Measurements from ENCODE around the gene GALC.

GALC gene

DNA sequence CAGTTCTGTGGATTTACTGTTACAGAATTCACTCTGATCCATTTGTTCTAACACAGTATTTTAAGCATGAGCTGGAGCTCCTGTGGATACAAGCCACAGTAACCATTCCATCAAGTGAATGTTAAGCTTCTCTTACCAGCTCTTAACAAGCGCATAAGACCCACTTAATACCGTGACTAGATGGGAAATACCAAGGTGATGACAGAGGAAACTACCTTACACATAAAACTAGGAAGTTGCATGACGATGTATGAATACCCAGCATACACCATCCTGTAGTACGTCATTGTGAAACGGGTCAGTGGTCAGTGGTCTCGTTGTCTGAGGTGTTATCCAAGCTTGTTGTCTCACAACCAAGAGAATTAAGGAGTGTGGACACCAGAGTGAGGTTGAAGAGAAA, 2.0 kb upstream of the GALC start:
- ChIA-PET POLR2A (ENCODE audit: low non-redundant PET) (no interaction called here), CTCF (no interaction called here)
- no peak for DNase-seq (ENCODE audit: low spot score)
- TF ChIP-seq, protein P1, sequence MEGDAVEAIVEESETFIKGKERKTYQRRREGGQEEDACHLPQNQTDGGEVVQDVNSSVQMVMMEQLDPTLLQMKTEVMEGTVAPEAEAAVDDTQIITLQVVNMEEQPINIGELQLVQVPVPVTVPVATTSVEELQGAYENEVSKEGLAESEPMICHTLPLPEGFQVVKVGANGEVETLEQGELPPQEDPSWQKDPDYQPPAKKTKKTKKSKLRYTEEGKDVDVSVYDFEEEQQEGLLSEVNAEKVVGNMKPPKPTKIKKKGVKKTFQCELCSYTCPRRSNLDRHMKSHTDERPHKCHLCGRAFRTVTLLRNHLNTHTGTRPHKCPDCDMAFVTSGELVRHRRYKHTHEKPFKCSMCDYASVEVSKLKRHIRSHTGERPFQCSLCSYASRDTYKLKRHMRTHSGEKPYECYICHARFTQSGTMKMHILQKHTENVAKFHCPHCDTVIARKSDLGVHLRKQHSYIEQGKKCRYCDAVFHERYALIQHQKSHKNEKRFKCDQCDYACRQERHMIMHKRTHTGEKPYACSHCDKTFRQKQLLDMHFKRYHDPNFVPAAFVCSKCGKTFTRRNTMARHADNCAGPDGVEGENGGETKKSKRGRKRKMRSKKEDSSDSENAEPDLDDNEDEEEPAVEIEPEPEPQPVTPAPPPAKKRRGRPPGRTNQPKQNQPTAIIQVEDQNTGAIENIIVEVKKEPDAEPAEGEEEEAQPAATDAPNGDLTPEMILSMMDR (conservative IDR thresholded peaks at IDR 0.05; ENCODE audit: low read depth), result no peak
- H3K27ac ChIP-seq, result no peak overlapping the region

GRCh38 chr14:87992346-87992717, 650 bp downstream of the GALC start:
- no peak overlapping the region for H3K27ac ChIP-seq
- ChIA-PET POLR2A (ENCODE audit: low non-redundant PET) (no interaction called here), CTCF (interaction anchor here (0.8 kb wide), 1 partner anchor 23 kb away, joined by 6 read pairs; no protein-coding TSS in a partner anchor)
- no peak for DNase-seq (ENCODE audit: low spot score)
- TF ChIP-seq, protein P1 (conservative IDR thresholded peaks at IDR 0.05; ENCODE audit: low read depth), result no peak

- POLR2A ChIA-PET (ENCODE audit: low non-redundant PET), result no interaction called here
- DNase-seq (ENCODE audit: low spot score), result no peak
- CTCF ChIA-PET, result interaction anchor here (0.7 kb wide), 1 partner anchor 105 kb away, joined by 3 read pairs; no protein-coding TSS in a partner anchor
- no peak overlapping the region for H3K27ac ChIP-seq
- TF ChIP-seq, protein P1 (conservative IDR thresholded peaks at IDR 0.05; ENCODE audit: low read depth), result no peak
These were observed 2.3 kb downstream of the GALC start for GRCh38 chr14:87990682-87991081.

- H3K27ac ChIP-seq, result no peak overlapping the region
- POLR2A ChIA-PET (ENCODE audit: low non-redundant PET), result no interaction called here
- no peak for DNase-seq (ENCODE audit: low spot score)
- TF ChIP-seq, protein P1 (conservative IDR thresholded peaks at IDR 0.05; ENCODE audit: low read depth), result no peak
- CTCF ChIA-PET, result interaction anchor here (0.7 kb wide), 1 partner anchor 105 kb away, joined by 3 read pairs; no protein-coding TSS in a partner anchor
These were observed 3.1 kb downstream of the GALC start for GRCh38 chr14:87989956-87990299.

DNA sequence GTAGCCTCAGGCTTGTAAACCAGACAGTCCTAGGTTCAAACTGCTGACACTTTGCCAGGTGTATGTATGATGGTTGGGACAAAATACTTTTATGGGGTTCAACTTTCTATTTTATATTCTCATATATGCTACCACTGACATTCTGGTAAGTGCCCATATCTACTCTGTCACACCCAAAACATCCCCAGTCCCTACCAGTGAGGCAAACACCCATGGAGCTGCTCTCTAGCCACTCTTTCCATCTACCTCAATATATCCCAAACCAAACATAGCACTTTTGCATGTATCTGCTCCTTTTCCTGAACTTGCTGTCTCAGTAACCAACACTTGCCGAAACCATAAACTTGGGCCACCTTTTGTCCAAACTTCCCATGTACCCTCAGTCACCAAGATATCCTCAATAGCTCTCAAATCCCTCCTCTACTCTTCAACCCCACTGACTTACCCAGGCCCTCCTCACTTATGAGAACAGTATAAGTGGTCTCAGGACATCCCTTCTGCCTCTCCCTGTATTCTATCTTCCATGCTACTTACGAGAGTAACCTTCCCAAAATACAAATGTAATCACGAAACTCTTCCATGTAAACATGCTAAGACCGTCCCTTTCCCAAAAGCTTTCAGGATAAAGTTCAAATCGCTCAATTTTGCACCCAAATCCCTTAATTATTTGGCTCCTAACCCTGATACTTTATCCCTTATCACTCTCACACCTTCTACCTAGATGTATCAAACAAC, 3.6 kb downstream of the GALC start:
- CTCF ChIA-PET, result interaction anchor here (0.7 kb wide), 1 partner anchor 109 kb away, joined by 3 read pairs; no protein-coding TSS in a partner anchor
- no peak overlapping the region for H3K27ac ChIP-seq
- TF ChIP-seq, protein P1 (conservative IDR thresholded peaks at IDR 0.05; ENCODE audit: low read depth), result no peak
- DNase-seq (ENCODE audit: low spot score), result no peak
- POLR2A ChIA-PET (ENCODE audit: low non-redundant PET), result no interaction called here

DNA sequence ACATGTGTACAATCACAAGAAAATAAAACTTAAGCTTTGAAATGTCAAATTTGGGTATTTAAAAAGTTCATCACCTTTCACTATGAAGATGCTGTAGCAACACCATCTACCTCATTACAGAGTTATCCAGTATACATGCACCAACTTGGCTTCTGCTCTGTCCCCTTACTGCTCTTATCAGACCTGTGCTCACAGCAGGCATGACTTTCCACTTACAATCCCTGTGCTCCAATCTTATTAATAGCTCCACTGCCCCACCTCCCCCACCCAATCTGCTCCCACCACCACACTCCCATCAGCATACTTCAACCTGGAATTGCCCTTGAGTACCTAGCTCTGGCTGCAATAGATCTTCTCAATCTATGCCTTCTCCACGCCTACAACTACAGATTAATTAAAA, 13.3 kb downstream of the GALC start:
- POLR2A ChIA-PET (ENCODE audit: low non-redundant PET), result no interaction called here
- DNase-seq (ENCODE audit: low spot score), result no peak
- H3K27ac ChIP-seq, result no peak overlapping the region
- CTCF ChIA-PET, result no interaction called here
- TF ChIP-seq, protein P1 (conservative IDR thresholded peaks at IDR 0.05; ENCODE audit: low read depth), result no peak
